Hematopoietic multipotent progenitor cell treated with erythropoietin and hydrocortisone succinate and interleukin-3 and kit ligand, for 6 days (in vitro differentiated cells): ENCODE measurements around the gene ELFN1.

Experiments
- DNase-seq: peaks from one replicate; pipeline ENCODE4 v3.0.0-alpha.2; 2015

ELFN1 gene

GRCh38 chr7:1729773-1730172, 59.7 kb downstream of the ELFN1 start:
- no peak for DNase-seq

GRCh38 chr7:1732072-1732471, 62.0 kb downstream of the ELFN1 start:
- DNase-seq, result no peak

GRCh38 chr7:1732645-1733044, 62.6 kb downstream of the ELFN1 start:
- no peak for DNase-seq

- DNase-seq, result no peak
These were observed 63.3 kb downstream of the ELFN1 start for GRCh38 chr7:1733206-1733907.

GRCh38 chr7:1733908-1734730, 64.0 kb downstream of the ELFN1 start:
- DNase-seq, result no peak

- no peak for DNase-seq
These were observed 65.2 kb downstream of the ELFN1 start for GRCh38 chr7:1735262-1735661.

GRCh38 chr7:1735806-1736483, 65.9 kb downstream of the ELFN1 start:
- DNase-seq, result no peak

- DNase-seq, result no peak
These were observed 66.4 kb downstream of the ELFN1 start for GRCh38 chr7:1736484-1736817.

GRCh38 chr7:1736830-1737229, 66.8 kb downstream of the ELFN1 start:
- no peak for DNase-seq

GRCh38 chr7:1737523-1737922, 67.4 kb downstream of the ELFN1 start:
- DNase-seq, result no peak

GRCh38 chr7:1737956-1738355, 67.9 kb downstream of the ELFN1 start:
- DNase-seq, result no peak

GRCh38 chr7:1738511-1738910, 68.4 kb downstream of the ELFN1 start:
- DNase-seq, result no peak

- DNase-seq, result no peak
These were observed 68.9 kb downstream of the ELFN1 start for GRCh38 chr7:1738956-1739355.

GRCh38 chr7:1739593-1739992, 69.5 kb downstream of the ELFN1 start:
- DNase-seq, result no peak

- DNase-seq, result no peak
These were observed 70.1 kb downstream of the ELFN1 start for GRCh38 chr7:1740214-1740613.

- DNase-seq, result no peak
These were observed 71.2 kb downstream of the ELFN1 start for GRCh38 chr7:1741246-1741645.

GRCh38 chr7:1741751-1742554, 71.9 kb downstream of the ELFN1 start:
- peak; percentile 55 for DNase-seq

GRCh38 chr7:1742555-1743303, 72.7 kb downstream of the ELFN1 start:
- peak; percentile 87 for DNase-seq

- no peak for DNase-seq
These were observed 73.6 kb downstream of the ELFN1 start for GRCh38 chr7:1743481-1744230.

- no peak for DNase-seq
These were observed 74.4 kb downstream of the ELFN1 start for GRCh38 chr7:1744296-1745017.

- DNase-seq, result no peak
These were observed 75.0 kb downstream of the ELFN1 start for GRCh38 chr7:1745018-1745532.
